HepG2 (cell line): ENCODE data around the gene COL27A1. TPM values are rescaled to one million over a fixed set of nuclear protein-coding genes. Genes with fewer than 3 reads are reported as not detected.
A peak's percentile ranks its signal among the peaks of the same experiment; 100 is the strongest.

ENCODE experiments used
- ATAC-seq: fragments of 200-7000 bp; cut with Tn5 transposase; 3 replicates; pipeline ENCODE4 v1.9.1; 2020; ENCODE audit warnings: mild to moderate bottlenecking, moderate library complexity
- BruUV-seq: library from RNA; stranded (reverse); fragments of 400-500 nt; replicated peaks from 2 replicates; lab custom pipeline; 2021; lab: Mats Ljungman, UMichigan
- CTCF ChIA-PET: fragments of 300-600 bp; formaldehyde crosslinking; extraction: SDS; loops from one replicate; lab custom pipeline; 2021; ENCODE audit warnings: low total read pairs, inconsistent platforms, low intra/inter-chr PET ratio; lab: Yijun Ruan, JAX
- POLR2A ChIA-PET: fragments of 350-600 bp; sonication (Branson Sonifier 250); formaldehyde crosslinking; loops from one replicate; lab custom pipeline; 2020; ENCODE audit warnings: antibody characterized with exemption, inconsistent platforms; lab: Yijun Ruan, JAX
- DNase-seq: peaks from one replicate; pipeline ENCODE4 v3.0.0-alpha.2; 2015; ENCODE audit warnings: low spot score
- FAIRE-seq: peaks from 3 replicates; lab custom pipeline; 2011; peaks lifted over from hg19 to GRCh38; lab: Jason Lieb, UNC
- H2AFZ ChIP-seq: one replicate; pipeline ENCODE4 v1.6.1; 2011; ENCODE audit warnings: low read length, inconsistent platforms
- H3K27ac ChIP-seq: fragments of 300-600 bp; 3 replicates; pipeline ENCODE4 v1.8.0; 2011; ENCODE audit warnings: mixed run types, mild to moderate bottlenecking, mixed read lengths, low read length, inconsistent platforms; ENCODE audit not compliant: insufficient read depth; ENCODE audit errors: extremely low read length
- H3K27me3 ChIP-seq, 2 experiments: fragments of 200-600 bp in 1 of 2; 2 replicates in 1 of 2; 3 replicates in 1 of 2; pipeline versions ENCODE4 v1.6.0 to v1.8.0; 2011; ENCODE audit warnings: low read length in 2 of 2, mild to moderate bottlenecking in 2 of 2, moderate library complexity in 2 of 2, inconsistent platforms in 1 of 2; ENCODE audit not compliant: insufficient read depth in 2 of 2, control insufficient read depth in 1 of 2
- H3K36me3 ChIP-seq, 2 experiments: fragments of 200-600 bp in 1 of 2; replicated peaks in 1 of 2; 2 replicates in 1 of 2; 3 replicates in 1 of 2; pipeline versions ENCODE4 v1.5.1 to v1.8.0; 2011; ENCODE audit warnings: low read length in 2 of 2, inconsistent platforms in 1 of 2; ENCODE audit not compliant: insufficient read depth in 2 of 2, control insufficient read depth in 1 of 2
- H3K4me1 ChIP-seq: 2 replicates; pipeline ENCODE4 v1.5.1; 2012; ENCODE audit warnings: low read length, inconsistent platforms; ENCODE audit not compliant: insufficient read depth
- H3K4me2 ChIP-seq: 2 replicates; pipeline ENCODE4 v1.6.0; 2011; ENCODE audit warnings: low read depth, low read length, inconsistent platforms
- H3K4me3 ChIP-seq, 3 experiments: fragments of 200-600 bp in 1 of 3; sonication (generic), shearing (Covaris generic) in 1 of 3; replicated peaks in 1 of 3; 2 replicates each; pipeline ENCODE4 v1.5.1; 2011 to 2016; ENCODE audit warnings: low read length in 3 of 3, inconsistent platforms in 2 of 3, low read depth in 2 of 3, mild to moderate bottlenecking in 2 of 3, control low read depth in 1 of 3, mixed read lengths in 1 of 3; ENCODE audit not compliant: insufficient read depth in 1 of 3
- H3K79me2 ChIP-seq: one replicate; pipeline ENCODE4 v1.6.1; 2011; ENCODE audit warnings: low read length, inconsistent platforms; ENCODE audit not compliant: insufficient read depth
- H3K9ac ChIP-seq: 2 replicates; pipeline ENCODE4 v1.6.0; 2011; ENCODE audit warnings: mild to moderate bottlenecking, low read depth, low read length, inconsistent platforms; ENCODE audit not compliant: insufficient read depth
- H3K9me3 ChIP-seq: 2 replicates; pipeline ENCODE4 v1.5.1; 2012; ENCODE audit warnings: mild to moderate bottlenecking, low read length
- H4K20me1 ChIP-seq: 2 replicates; pipeline ENCODE4 v1.6.0; 2011; ENCODE audit warnings: inconsistent platforms, mild to moderate bottlenecking, low read length, moderate library complexity; ENCODE audit not compliant: insufficient read depth
- ADNP ChIP-seq: sonication (generic); formaldehyde crosslinking; IDR thresholded peaks from 2 replicates; pipeline ENCODE4 v1.4.0; 2020; ENCODE audit warnings: missing genetic modification reagents
- GABPA ChIP-seq, 2 experiments: IDR thresholded peaks; 2 replicates each; pipeline ENCODE4 v1.6.1; 2011 to 2016; ENCODE audit warnings: low read depth in 2 of 2, low read length in 1 of 2, missing biosample characterization in 1 of 2, missing genetic modification characterization in 1 of 2
- GLMP ChIP-seq: sonication (generic); formaldehyde crosslinking; IDR thresholded peaks from 2 replicates; pipeline ENCODE4 v1.9.0; 2021; ENCODE audit warnings: missing genetic modification reagents, mild to moderate bottlenecking, borderline replicate concordance
- GMEB1 ChIP-seq: sonication (generic); formaldehyde crosslinking; IDR thresholded peaks from 2 replicates; pipeline ENCODE4 v1.5.1; 2020; ENCODE audit warnings: missing genetic modification reagents, mild to moderate bottlenecking, borderline replicate concordance
- POLR2G ChIP-seq: fragments of 200-400 bp; formaldehyde crosslinking; IDR thresholded peaks from 2 replicates; pipeline ENCODE4 v1.6.1; 2018; ENCODE audit warnings: mild to moderate bottlenecking, low read depth, low read length, moderate library complexity
- RBM22 ChIP-seq: fragments of 200-400 bp; formaldehyde crosslinking; optimal IDR thresholded peaks from 2 replicates; pipeline ENCODE3; 2017; ENCODE audit warnings: mild to moderate bottlenecking, low read length, moderate library complexity
- SKI ChIP-seq: fragments of 450-650 bp; IDR thresholded peaks from one replicate; pipeline ENCODE4 v1.6.1; 2018; ENCODE audit warnings: mild to moderate bottlenecking; ENCODE audit not compliant: partially characterized antibody
- SMARCE1 ChIP-seq: fragments of 450-650 bp; IDR thresholded peaks from 2 replicates; pipeline ENCODE4 v1.6.1; 2017; ENCODE audit warnings: borderline replicate concordance
- SUZ12 ChIP-seq: fragments of 150-350 bp; IDR thresholded peaks from 2 replicates; pipeline ENCODE4 v1.6.1; 2014; ENCODE audit warnings: low read depth, low read length
- TARDBP ChIP-seq: sonication (generic); formaldehyde crosslinking; IDR thresholded peaks from 2 replicates; pipeline ENCODE4 v1.8.0; 2022; ENCODE audit warnings: mild to moderate bottlenecking, missing genetic modification reagents
- ZFAT ChIP-seq: sonication (generic); formaldehyde crosslinking; conservative IDR thresholded peaks from 2 replicates; pipeline ENCODE4 v1.8.1; 2023; ENCODE audit warnings: missing genetic modification reagents, inconsistent platforms
- ZNF230 ChIP-seq: sonication (generic); formaldehyde crosslinking; IDR thresholded peaks from 2 replicates; pipeline ENCODE4 v1.4.0; 2020; ENCODE audit warnings: mild to moderate bottlenecking, missing genetic modification reagents
- ZNF607 ChIP-seq: sonication (generic); formaldehyde crosslinking; IDR thresholded peaks from 2 replicates; pipeline ENCODE4 v1.5.1; 2020; ENCODE audit warnings: missing genetic modification reagents, mild to moderate bottlenecking, borderline replicate concordance
- WGBS: methylation state at CpG from one replicate; pipeline ENCODE4 v1.1.6; 2017; ENCODE audit warnings: low lambda C conversion rate; 5-methylcytosine and 5-hydroxymethylcytosine counted together
- in situ Hi-C: cut with HindIII; loops from 2 replicates; pipeline ENCODE4 v1.10.0; 2017; ENCODE audit warnings: low pct_unique_long_range_greater_than_20kb; ENCODE audit not compliant: extremely low pct_ligation_motif_present
- intact Hi-C: fragments of 100-400 bp; cut with micrococcal nuclease; formaldehyde crosslinking; loops from one replicate; pipeline ENCODE4 v1.10.0; 2022; ENCODE audit not compliant: unreplicated experiment
- polyA plus RNA-seq, 8 experiments: library from polyadenylated mRNA; depleted of rRNA in 3 of 8; stranded (reverse) in 7 of 8; unstranded in 1 of 8; fragments of >200 nt; fragmentation: Illumina TruSeq in 4 of 8; extraction: Trizol in 4 of 8; gene quantifications; 2 replicates each; pipeline versions ENCODE4 v1.2.1 to v1.2.3, GENCODE V29; 2011 to 2016; ENCODE audit warnings: low read depth in 4 of 8, missing spikeins in 1 of 8, mixed read lengths in 1 of 8; ENCODE audit not compliant: insufficient read depth in 1 of 8
- total RNA-seq, 5 experiments: library from RNA; depleted of rRNA; stranded (reverse); fragments of >200 nt; fragmentation: Illumina TruSeq; extraction: Trizol; gene quantifications; 2 replicates each; pipeline ENCODE4 v1.2.3, GENCODE V29; 2016; ENCODE audit warnings: low read depth in 1 of 5

COL27A1 gene
- total and polyA plus RNA-seq, 2 of the 13 experiments (the other 11 are each of a cell fraction or from before 2014, with no cell fraction given) = 71.3 to 89.1 TPM

GRCh38 chr9:114279693-114280092 is 124.4 kb downstream of the COL27A1 start:
- peaks cover 40 to 81% of the 10 kb centered on the region in 2 experiments for H3K36me3 ChIP-seq
- no peak for FAIRE-seq
- POLR2A ChIA-PET = no interaction called here
- intact Hi-C loops = no loop called here
- TF ChIP-seq SKI (no peak), ZNF607 (CRISPR knock-in tag) (no peak), GLMP (CRISPR knock-in tag) (no peak), SUZ12 (no peak), ADNP (CRISPR knock-in tag) (no peak), ZFAT (CRISPR knock-in tag) (no peak)
- TF ChIP-seq, all 625 proteins: peak for 0
- Histone ChIP-seq H3K9me3 (no peaks in the 10 kb centered on the region), H3K27me3 (no peaks in the 10 kb centered on the region), H3K79me2 (no peaks in the 10 kb centered on the region), H3K4me2 (no peak overlapping the region), H2AFZ (no peak overlapping the region), H3K27ac (no peak overlapping the region), H3K4me1 (peaks cover 15% of the 10 kb centered on the region), H4K20me1 (no peaks in the 10 kb centered on the region), H3K4me3 (no peak overlapping the region), H3K9ac (no peak overlapping the region)
- CTCF ChIA-PET = no interaction called here
- no TSS peak for BruUV-seq
- DNase-seq (no peak), ATAC-seq (no peak)
- WGBS = 98% methylated on average over 3 of the region's 3 CpGs
- in situ Hi-C loops = no loop called here

- peaks cover 14% of the 10 kb centered on the region for H3K4me1 ChIP-seq
- POLR2A ChIA-PET = no interaction called here
- WGBS = 90% methylated on average over 8 of the region's 8 CpGs
- TF ChIP-seq TARDBP (CRISPR knock-in tag) (no peak), RBM22 (peak; percentile 83), GABPA (IDR thresholded peaks at IDR 0.05; ENCODE audit: low read depth, low read length) (no peak), GABPA (CRISPR knock-in tag; IDR thresholded peaks at IDR 0.05; ENCODE audit: low read depth) (no peak), POLR2G (peak; percentile 20), ZNF230 (no peak), GMEB1 (CRISPR knock-in tag) (no peak), SMARCE1 (no peak)
Measured at GRCh38 chr9:114280636-114281472, 125.5 kb downstream of the COL27A1 start.

More at GRCh38 chr9:114280636-114281472, 125.5 kb downstream of the COL27A1 start:
- H4K20me1 ChIP-seq = no peaks in the 10 kb centered on the region
- no peaks in the 10 kb centered on the region for H3K27me3 ChIP-seq
- CTCF ChIA-PET = no interaction called here
- H3K79me2 ChIP-seq = no peaks in the 10 kb centered on the region
- no peak overlapping the region for H3K4me2 ChIP-seq
- H3K27ac ChIP-seq = no peak overlapping the region
- H3K9me3 ChIP-seq = no peaks in the 10 kb centered on the region
- no peak overlapping the region for H3K4me3 ChIP-seq
- no peak for FAIRE-seq
- no peak overlapping the region for H2AFZ ChIP-seq
- BruUV-seq = no TSS peak
- H3K36me3 ChIP-seq = peaks cover 41 to 84% of the 10 kb centered on the region in 2 experiments
- intact Hi-C loops = no loop called here
- in situ Hi-C loops = no loop called here
- no peak overlapping the region for H3K9ac ChIP-seq
- no peak for ATAC-seq
- no peak for DNase-seq
